Caco-2 (cell line): Measurements from ENCODE around the gene GPR78. TPM values are rescaled to one million over a fixed set of nuclear protein-coding genes. Genes with fewer than 3 reads are reported as not detected.

ENCODE experiments used
- BruUV-seq: library from RNA; stranded (reverse); fragments of 400-500 nt; replicated peaks from 2 replicates; lab custom pipeline; 2021; lab: Mats Ljungman, UMichigan
- CTCF ChIA-PET: fragments of 300-600 bp; sonication (Branson Sonifier 250); formaldehyde crosslinking; loops from one replicate; lab custom pipeline; 2022; ENCODE audit warnings: antibody characterized with exemption; lab: Charles Lee
- POLR2A ChIA-PET: fragments of 300-600 bp; sonication (Branson Sonifier 250); formaldehyde crosslinking; loops from one replicate; lab custom pipeline; 2022; ENCODE audit warnings: antibody characterized with exemption; lab: Charles Lee
- DNase-seq, 2 experiments: peaks; one replicate each; pipeline versions ENCODE4 v3.0.0 to v3.0.0-alpha.2; 2020 to 2022
- H3K27me3 ChIP-seq: replicated peaks from 2 replicates; pipeline ENCODE4 v1.6.0; 2011; ENCODE audit warnings: low read length; ENCODE audit not compliant: control insufficient read depth, insufficient read depth
- H3K36me3 ChIP-seq: 2 replicates; pipeline ENCODE4 v1.5.1; 2011; ENCODE audit warnings: low read length; ENCODE audit not compliant: control insufficient read depth, insufficient read depth
- H3K4me1 ChIP-seq: fragments of 250-450 bp; sonication (Bioruptor Pico); 2 replicates; pipeline ENCODE4 v1.5.1; 2020; ENCODE audit warnings: mild to moderate bottlenecking
- H3K4me3 ChIP-seq: 2 replicates; pipeline ENCODE4 v1.5.1; 2011; ENCODE audit warnings: low read depth, mild to moderate bottlenecking, control low read depth, low read length
- H3K9me3 ChIP-seq: fragments of 250-450 bp; sonication (Bioruptor Pico); 2 replicates; pipeline ENCODE4 v1.5.1; 2020; ENCODE audit warnings: mild to moderate bottlenecking, moderate library complexity
- H3K27ac Mint-ChIP-seq: one replicate; pipeline ENCODE4 v1.8.0; 2022; ENCODE audit warnings: mixed read lengths; ENCODE audit not compliant: unreplicated experiment
- H3K27me3 Mint-ChIP-seq: one replicate; pipeline ENCODE4 v1.8.0; 2022; ENCODE audit warnings: mixed read lengths; ENCODE audit not compliant: insufficient read depth, unreplicated experiment
- H3K36me3 Mint-ChIP-seq: one replicate; pipeline ENCODE4 v1.8.0; 2022; ENCODE audit warnings: mild to moderate bottlenecking, mixed read lengths; ENCODE audit not compliant: insufficient read depth, unreplicated experiment
- H3K4me1 Mint-ChIP-seq: one replicate; pipeline ENCODE4 v1.8.0; 2022; ENCODE audit warnings: low read depth, mixed read lengths; ENCODE audit not compliant: unreplicated experiment
- H3K4me3 Mint-ChIP-seq: one replicate; pipeline ENCODE4 v1.8.0; 2022; ENCODE audit warnings: mild to moderate bottlenecking, moderate library complexity, mixed read lengths; ENCODE audit not compliant: unreplicated experiment
- H3K9me3 Mint-ChIP-seq: one replicate; pipeline ENCODE4 v1.8.0; 2022; ENCODE audit warnings: mixed read lengths; ENCODE audit not compliant: unreplicated experiment
- CTCF ChIP-seq, 2 experiments: fragments of 200-600 bp in 1 of 2; IDR thresholded peaks; 1 replicate in 1 of 2; 2 replicates in 1 of 2; pipeline versions ENCODE4 v1.5.1 to v1.8.0; 2011 to 2022; ENCODE audit warnings: antibody characterized with exemption in 1 of 2, control low read depth in 1 of 2, inconsistent platforms in 1 of 2, low read depth in 1 of 2, low read length in 1 of 2, mild to moderate bottlenecking in 1 of 2, moderate library complexity in 1 of 2; ENCODE audit not compliant: insufficient read depth in 1 of 2, severe bottlenecking in 1 of 2, unreplicated experiment in 1 of 2
- intact Hi-C: fragments of 100-400 bp; cut with micrococcal nuclease; formaldehyde crosslinking; loops from one replicate; pipeline ENCODE4 v1.10.0; 2022; ENCODE audit not compliant: unreplicated experiment
- total RNA-seq: library from RNA; stranded (reverse); gene quantifications from 2 replicates; pipeline ENCODE4 v1.2.3, GENCODE V29; 2022

GPR78 gene
- total RNA-seq, 1 experiment from 2014 or later, result 0.68 TPM

DNA sequence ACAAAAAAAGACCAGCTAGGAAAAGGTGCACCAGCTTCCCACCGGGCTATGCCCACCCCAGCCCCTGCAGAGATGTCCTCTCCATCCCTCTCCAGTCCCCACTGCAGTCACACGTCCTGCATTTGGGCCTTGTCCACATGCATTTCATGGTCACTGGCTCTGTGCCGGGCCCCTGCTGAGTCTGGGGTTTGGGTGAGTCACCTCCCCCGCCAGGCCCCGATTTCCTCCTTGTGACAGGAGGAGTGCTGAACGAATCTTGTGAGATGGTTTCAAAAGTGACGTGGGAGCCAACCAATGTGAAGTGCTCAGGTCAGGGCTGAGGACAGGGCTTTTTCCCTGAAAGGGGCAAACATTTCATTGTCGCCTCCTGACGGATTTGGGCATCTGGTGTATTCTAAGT, 19.5 kb downstream of the GPR78 start:
- Histone ChIP-seq H3K4me1 (no peaks in the 10 kb centered on the region), H3K27me3 (no peaks in the 10 kb centered on the region), H3K36me3 (no peaks in the 10 kb centered on the region), H3K4me3 (no peak overlapping the region), H3K9me3 (no peaks in the 10 kb centered on the region)
- DNase-seq, result no peak
- POLR2A ChIA-PET, result no interaction called here
- intact Hi-C loops, result loop anchor here (10.0 kb wide), 1 partner anchor 315 kb away; no protein-coding TSS in a partner anchor
- H3K9me3 Mint-ChIP-seq, result no peaks in the 10 kb centered on the region
- TF ChIP-seq CTCF (IDR thresholded peaks at IDR 0.05; ENCODE audit: insufficient read depth in 1 of 2, low read depth in 1 of 2, low read length in 1 of 2, severe bottlenecking in 1 of 2, unreplicated experiment in 1 of 2), result no peak
- H3K4me1 Mint-ChIP-seq, result no peaks in the 10 kb centered on the region
- no peak overlapping the region for H3K27ac Mint-ChIP-seq
- CTCF ChIA-PET, result no interaction called here
- H3K36me3 Mint-ChIP-seq, result no peaks in the 10 kb centered on the region
- no peaks in the 10 kb centered on the region for H3K27me3 Mint-ChIP-seq
- BruUV-seq, result no TSS peak
- no peak overlapping the region for H3K4me3 Mint-ChIP-seq

GRCh38 chr4:8600266-8600665, 20.1 kb downstream of the GPR78 start:
- ChIA-PET POLR2A (no interaction called here), CTCF (no interaction called here)
- H3K27me3 ChIP-seq, result no peaks in the 10 kb centered on the region
- BruUV-seq, result no TSS peak
- H3K9me3 ChIP-seq, result no peaks in the 10 kb centered on the region
- H3K27ac Mint-ChIP-seq, result no peak overlapping the region
- no peaks in the 10 kb centered on the region for H3K36me3 ChIP-seq
- H3K4me1 Mint-ChIP-seq, result no peaks in the 10 kb centered on the region
- no peak overlapping the region for H3K4me3 Mint-ChIP-seq
- no peak overlapping the region for H3K4me3 ChIP-seq
- H3K9me3 Mint-ChIP-seq, result no peaks in the 10 kb centered on the region
- no peaks in the 10 kb centered on the region for H3K4me1 ChIP-seq
- no peak for TF ChIP-seq CTCF (IDR thresholded peaks at IDR 0.05; ENCODE audit: insufficient read depth in 1 of 2, low read depth in 1 of 2, low read length in 1 of 2, severe bottlenecking in 1 of 2, unreplicated experiment in 1 of 2)
- H3K36me3 Mint-ChIP-seq, result no peaks in the 10 kb centered on the region
- no peaks in the 10 kb centered on the region for H3K27me3 Mint-ChIP-seq
- no peak for DNase-seq
- intact Hi-C loops, result loop anchor here (10.0 kb wide), 1 partner anchor 315 kb away; no protein-coding TSS in a partner anchor

GRCh38 chr4:8600686-8601085, 20.5 kb downstream of the GPR78 start:
- Mint-ChIP-seq H3K27me3 (no peaks in the 10 kb centered on the region), H3K27ac (no peak overlapping the region), H3K4me1 (no peaks in the 10 kb centered on the region), H3K4me3 (no peak overlapping the region), H3K36me3 (no peaks in the 10 kb centered on the region), H3K9me3 (no peaks in the 10 kb centered on the region)
- Histone ChIP-seq H3K4me1 (no peaks in the 10 kb centered on the region), H3K4me3 (no peak overlapping the region), H3K36me3 (no peaks in the 10 kb centered on the region), H3K27me3 (no peaks in the 10 kb centered on the region), H3K9me3 (no peaks in the 10 kb centered on the region)
- ChIA-PET CTCF (no interaction called here), POLR2A (no interaction called here)
- DNase-seq, result no peak
- no peak for TF ChIP-seq CTCF (IDR thresholded peaks at IDR 0.05; ENCODE audit: insufficient read depth in 1 of 2, low read depth in 1 of 2, low read length in 1 of 2, severe bottlenecking in 1 of 2, unreplicated experiment in 1 of 2)
- intact Hi-C loops, result loop anchor here (10.0 kb wide), 1 partner anchor 314 kb away; no protein-coding TSS in a partner anchor
- no TSS peak for BruUV-seq
